Sigmoid colon (tissue), 4 donors: ENCODE results near the gene MEIOB.

ENCODE experiments used
- EP300 ChIP-seq, 4 donors: sonication (generic); formaldehyde crosslinking; IDR thresholded peaks; one replicate each; pipeline ENCODE4 v1.6.1; 2017; ENCODE audit warnings: antibody characterized with exemption in 4 of 4
- POLR2A ChIP-seq, 2 donors: fragments of 450-650 bp; IDR thresholded peaks; one replicate each; pipeline ENCODE4 v1.6.1; 2016; ENCODE audit warnings: antibody characterized with exemption in 2 of 2, mild to moderate bottlenecking in 2 of 2, moderate library complexity in 2 of 2
- POLR2AphosphoS5 ChIP-seq, 4 donors: sonication (generic); formaldehyde crosslinking; IDR thresholded peaks; one replicate each; pipeline ENCODE4 v1.6.1; 2017; ENCODE audit warnings: antibody characterized with exemption in 4 of 4
- TF ChIP-seq, protein P1 (sequence below), 4 experiments: fragments of 450-650 bp in 3 of 4; fragments of 200-600 bp in 1 of 4; IDR thresholded peaks; one replicate each; pipeline ENCODE4 v1.5.1; 2016 to 2019; ENCODE audit warnings: antibody characterized with exemption in 4 of 4, mild to moderate bottlenecking in 3 of 4, moderate library complexity in 2 of 4

DNA sequence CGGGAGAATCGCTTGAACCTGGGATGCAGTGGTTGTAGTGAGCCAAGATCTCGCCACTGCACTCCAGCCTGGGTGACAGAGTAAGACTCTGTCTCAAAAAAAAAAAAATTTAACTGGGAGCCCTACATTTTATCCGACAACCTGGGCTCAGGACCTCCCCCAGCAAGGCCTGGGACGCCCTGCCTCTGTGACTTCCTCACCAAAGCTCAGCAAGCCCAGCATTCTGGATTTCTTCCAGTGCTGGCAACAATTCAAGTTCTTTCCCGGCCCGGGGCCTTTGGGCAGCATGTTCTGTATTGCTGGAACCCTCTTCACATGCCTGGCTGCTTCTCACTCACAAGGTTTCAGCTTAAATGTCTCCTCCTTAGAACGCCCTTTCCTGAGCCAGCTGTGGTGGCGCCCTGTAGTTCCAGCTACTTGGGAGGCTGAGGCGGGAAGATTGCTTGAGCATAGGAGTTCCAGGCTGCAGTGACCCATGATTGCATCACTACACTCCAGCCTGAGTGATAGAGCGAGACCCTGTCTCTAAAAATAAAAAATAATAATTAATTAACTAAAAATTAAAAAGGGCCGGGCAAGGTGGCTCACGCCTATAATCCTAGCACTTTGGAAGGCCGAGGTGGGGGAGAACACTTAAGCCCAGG, 15.9 kb upstream of the MEIOB start:
- TF ChIP-seq, protein P1, sequence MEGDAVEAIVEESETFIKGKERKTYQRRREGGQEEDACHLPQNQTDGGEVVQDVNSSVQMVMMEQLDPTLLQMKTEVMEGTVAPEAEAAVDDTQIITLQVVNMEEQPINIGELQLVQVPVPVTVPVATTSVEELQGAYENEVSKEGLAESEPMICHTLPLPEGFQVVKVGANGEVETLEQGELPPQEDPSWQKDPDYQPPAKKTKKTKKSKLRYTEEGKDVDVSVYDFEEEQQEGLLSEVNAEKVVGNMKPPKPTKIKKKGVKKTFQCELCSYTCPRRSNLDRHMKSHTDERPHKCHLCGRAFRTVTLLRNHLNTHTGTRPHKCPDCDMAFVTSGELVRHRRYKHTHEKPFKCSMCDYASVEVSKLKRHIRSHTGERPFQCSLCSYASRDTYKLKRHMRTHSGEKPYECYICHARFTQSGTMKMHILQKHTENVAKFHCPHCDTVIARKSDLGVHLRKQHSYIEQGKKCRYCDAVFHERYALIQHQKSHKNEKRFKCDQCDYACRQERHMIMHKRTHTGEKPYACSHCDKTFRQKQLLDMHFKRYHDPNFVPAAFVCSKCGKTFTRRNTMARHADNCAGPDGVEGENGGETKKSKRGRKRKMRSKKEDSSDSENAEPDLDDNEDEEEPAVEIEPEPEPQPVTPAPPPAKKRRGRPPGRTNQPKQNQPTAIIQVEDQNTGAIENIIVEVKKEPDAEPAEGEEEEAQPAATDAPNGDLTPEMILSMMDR (IDR thresholded peaks at IDR 0.05), result no peak
- TF ChIP-seq POLR2A (IDR thresholded peaks at IDR 0.05), result no peak
- TF ChIP-seq POLR2AphosphoS5 (IDR thresholded peaks at IDR 0.05), result no peak
- TF ChIP-seq EP300 (IDR thresholded peaks at IDR 0.05), result no peak
